GM10266 (cell line): ENCODE data around the gene EFNB3.

Experiments used
- DNase-seq: peaks from one replicate; pipeline ENCODE4 v3.0.0; 2012; ENCODE audit errors: extremely low spot score
- TF ChIP-seq, protein P1 (sequence below): IDR thresholded peaks from 2 replicates; pipeline ENCODE4 v1.5.1; 2012; ENCODE audit warnings: mild to moderate bottlenecking, low read depth; ENCODE audit not compliant: control insufficient read depth, insufficient read depth; ENCODE audit errors: missing control alignments

EFNB3 gene

DNA sequence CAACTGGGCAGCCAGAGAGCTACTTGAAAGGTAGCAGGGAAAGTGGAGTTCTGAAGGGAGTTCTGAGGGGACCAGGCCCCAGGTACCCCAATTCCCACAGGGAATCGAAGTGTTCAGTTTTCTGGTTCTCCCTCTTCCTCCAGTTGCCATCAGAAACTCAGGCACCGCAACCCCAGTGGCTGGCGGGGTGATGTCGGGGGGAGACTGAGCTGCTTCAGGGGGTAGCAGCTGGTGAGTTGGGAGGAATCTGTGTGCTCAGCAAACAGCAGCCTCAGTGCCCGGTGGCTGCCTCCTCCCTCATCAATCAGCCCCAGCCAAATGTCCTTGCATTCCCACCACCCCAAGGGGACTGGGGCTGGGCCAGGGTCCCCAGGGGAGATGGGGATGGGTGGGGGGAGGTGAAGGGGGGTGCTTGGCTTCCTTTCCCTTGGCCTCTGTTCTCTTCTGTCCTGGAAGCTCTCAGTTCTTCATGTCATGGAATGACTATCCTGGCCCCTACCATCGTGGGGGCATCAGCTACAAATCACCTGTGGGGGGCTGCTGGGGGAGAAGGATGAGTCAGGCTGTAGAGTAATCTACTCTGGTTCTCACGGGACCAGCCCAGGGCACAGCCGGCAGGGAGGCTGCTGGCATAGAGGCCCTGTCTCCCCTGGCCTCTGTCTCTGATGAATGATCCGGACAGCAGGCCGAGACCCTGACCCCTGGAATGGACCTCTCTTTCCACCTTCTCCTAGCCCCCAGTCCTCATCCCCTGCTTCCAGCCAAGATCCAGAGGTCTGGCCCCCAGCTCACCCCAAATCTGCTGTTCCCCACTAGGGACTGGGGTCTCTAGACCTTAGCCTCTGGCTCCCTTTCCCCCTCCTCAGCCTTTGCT is 10.0 kb downstream of the EFNB3 start:
- no peak for DNase-seq
- TF ChIP-seq, protein P1, sequence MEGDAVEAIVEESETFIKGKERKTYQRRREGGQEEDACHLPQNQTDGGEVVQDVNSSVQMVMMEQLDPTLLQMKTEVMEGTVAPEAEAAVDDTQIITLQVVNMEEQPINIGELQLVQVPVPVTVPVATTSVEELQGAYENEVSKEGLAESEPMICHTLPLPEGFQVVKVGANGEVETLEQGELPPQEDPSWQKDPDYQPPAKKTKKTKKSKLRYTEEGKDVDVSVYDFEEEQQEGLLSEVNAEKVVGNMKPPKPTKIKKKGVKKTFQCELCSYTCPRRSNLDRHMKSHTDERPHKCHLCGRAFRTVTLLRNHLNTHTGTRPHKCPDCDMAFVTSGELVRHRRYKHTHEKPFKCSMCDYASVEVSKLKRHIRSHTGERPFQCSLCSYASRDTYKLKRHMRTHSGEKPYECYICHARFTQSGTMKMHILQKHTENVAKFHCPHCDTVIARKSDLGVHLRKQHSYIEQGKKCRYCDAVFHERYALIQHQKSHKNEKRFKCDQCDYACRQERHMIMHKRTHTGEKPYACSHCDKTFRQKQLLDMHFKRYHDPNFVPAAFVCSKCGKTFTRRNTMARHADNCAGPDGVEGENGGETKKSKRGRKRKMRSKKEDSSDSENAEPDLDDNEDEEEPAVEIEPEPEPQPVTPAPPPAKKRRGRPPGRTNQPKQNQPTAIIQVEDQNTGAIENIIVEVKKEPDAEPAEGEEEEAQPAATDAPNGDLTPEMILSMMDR: no peak

DNA sequence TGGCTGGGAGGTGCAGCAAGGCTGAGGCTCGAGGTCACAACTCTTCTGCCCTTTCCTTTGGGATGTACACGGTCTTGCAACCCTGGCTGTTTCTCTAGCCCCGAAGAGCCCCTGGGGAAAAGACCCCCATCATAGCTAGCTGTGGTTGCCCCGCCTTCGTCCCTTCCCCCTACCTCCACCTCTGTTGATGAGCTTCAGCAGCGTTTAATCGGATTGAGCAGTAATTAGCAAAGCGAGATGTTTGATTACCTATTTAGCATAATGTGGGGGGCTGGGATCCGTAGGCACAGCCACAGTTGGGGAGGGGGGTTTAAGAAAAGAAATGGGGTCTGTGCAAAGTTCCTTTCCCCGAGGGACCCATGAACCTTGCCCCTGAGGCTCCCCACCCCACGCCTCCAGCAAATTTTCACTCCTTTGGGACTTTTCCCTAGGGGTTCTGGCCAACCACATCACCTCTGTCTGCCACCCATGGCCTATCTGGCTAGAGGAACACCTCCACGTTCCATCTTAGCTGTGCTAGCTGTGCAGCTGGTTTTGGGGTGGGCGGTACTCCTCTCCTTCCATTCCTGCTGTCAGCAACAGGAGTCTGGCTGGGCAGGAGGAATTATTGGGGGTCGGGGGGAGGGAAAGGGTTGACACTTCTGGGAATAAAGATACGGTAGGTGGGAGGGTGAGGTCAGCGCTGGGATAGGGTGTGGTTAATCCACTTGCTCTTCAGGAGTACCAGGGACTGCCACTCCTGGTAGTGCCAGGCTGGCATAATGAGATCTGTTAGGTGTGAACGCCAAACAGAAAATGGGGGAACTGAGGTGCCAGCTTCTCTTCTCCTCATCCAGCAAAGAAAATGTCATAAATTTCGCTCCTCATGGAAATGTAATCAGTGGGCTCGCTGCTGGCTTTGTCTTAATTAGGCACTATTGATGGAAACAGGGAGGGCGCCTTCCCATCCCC is 11.2 kb downstream of the EFNB3 start:
- no peak for DNase-seq

GRCh38 chr17:7716901-7717755 is 12.1 kb downstream of the EFNB3 start, which contains the start of gene DNAH2:
Gene DNAH2, plus strand, starts transcription at chr17:7717744. Its CDS starts 1,991 bp downstream, at chr17:7719735.
- DNase-seq: peak; percentile 79
- TF ChIP-seq, protein P1: peak; percentile 58

More for the DNA sequence above, 11.2 kb downstream of the EFNB3 start:
- TF ChIP-seq, protein P1: no peak

DNA sequence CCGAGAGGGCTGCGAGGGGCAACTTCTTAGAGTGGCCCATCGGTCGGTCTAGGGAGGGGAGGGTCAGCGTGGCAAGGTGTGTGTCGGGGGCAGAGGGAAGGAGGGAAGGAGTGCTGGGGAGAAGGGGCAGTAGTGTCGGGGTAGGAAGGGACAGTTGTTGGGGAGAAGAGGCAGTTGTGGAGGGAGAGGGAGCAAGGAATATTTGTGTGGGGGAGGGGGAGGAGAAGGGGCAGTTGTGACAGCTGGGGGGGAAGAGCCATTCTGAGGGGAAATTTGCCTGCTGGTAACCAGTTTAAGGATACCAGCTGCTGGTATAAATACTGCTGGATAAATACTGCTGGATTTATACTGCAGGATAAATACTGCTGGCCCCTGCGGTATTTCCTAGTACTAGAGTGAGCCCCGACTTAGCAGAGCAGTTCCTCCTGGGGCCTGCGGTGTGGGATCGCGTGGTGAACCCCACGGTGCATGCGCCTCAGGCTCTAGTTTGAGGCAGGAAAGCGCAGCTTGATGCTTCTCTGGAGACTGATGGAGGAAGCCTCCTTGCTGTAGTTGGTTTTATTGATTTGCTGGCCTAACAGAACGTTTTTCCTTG is 12.9 kb downstream of the EFNB3 start:
- DNase-seq: no peak
- TF ChIP-seq, protein P1: no peak

DNA sequence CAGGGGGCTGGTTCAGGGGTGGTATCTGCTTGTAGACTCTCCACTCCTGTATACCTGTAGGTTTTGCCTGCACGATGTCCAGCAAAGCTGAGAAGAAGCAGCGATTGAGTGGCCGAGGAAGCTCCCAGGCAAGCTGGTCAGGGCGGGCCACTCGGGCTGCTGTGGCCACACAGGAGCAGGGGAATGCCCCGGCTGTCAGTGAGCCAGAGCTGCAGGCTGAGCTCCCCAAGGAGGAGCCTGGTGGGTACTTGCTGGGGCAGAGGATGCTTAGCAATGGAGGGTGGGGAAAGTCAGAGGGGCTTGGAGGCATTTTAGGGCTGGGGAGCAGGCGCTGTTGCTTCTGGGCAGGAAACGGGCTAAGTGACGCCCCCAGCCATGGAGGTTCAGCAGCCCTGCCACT is 14.7 kb downstream of the EFNB3 start:
- TF ChIP-seq, protein P1: no peak
- DNase-seq: no peak

- TF ChIP-seq, protein P1: no peak
- no peak for DNase-seq
These were observed 15.1 kb downstream of the EFNB3 start for GRCh38 chr17:7720125-7720524.
